Left lung (tissue), 10 donors: ENCODE results near the gene ITM2C. TPM values are rescaled to one million over a fixed set of nuclear protein-coding genes. Genes with fewer than 3 reads are reported as not detected.

ENCODE experiments used
- ATAC-seq: fragments of 200-7000 bp; cut with Tn5 transposase; one replicate; pipeline ENCODE4 v1.9.1; 2020; ENCODE audit warnings: moderate library complexity
- DNase-seq, 4 donors: peaks; one replicate each; pipeline ENCODE4 v3.0.0-alpha.2; 2013 to 2020
- H3K27ac ChIP-seq, 2 donors: fragments of 200-600 bp; sonication (generic) in 1 of 2; one replicate each; pipeline versions ENCODE4 v1.5.0 to v1.8.0; 2020 to 2021
- H3K27me3 ChIP-seq, 2 donors: fragments of 200-600 bp; sonication (generic) in 1 of 2; one replicate each; pipeline versions ENCODE4 v1.5.0 to v1.8.0; 2020 to 2021
- H3K36me3 ChIP-seq, 2 donors: fragments of 200-600 bp; sonication (generic) in 1 of 2; one replicate each; pipeline versions ENCODE4 v1.5.0 to v1.8.0; 2020 to 2021
- H3K4me1 ChIP-seq, 2 donors: fragments of 200-600 bp; one replicate each; pipeline ENCODE4 v1.8.0; 2021
- H3K4me3 ChIP-seq, 2 donors: fragments of 200-600 bp; sonication (generic) in 1 of 2; one replicate each; pipeline versions ENCODE4 v1.5.0 to v1.8.0; 2020 to 2021; ENCODE audit warnings: mild to moderate bottlenecking in 1 of 2
- H3K9me3 ChIP-seq, 2 donors: fragments of 200-600 bp; sonication (generic) in 1 of 2; one replicate each; pipeline versions ENCODE4 v1.5.0 to v1.8.0; 2020 to 2021
- intact Hi-C, 2 donors: fragments of 100-400 bp; cut with DNase I; formaldehyde crosslinking; loops; one replicate each; pipeline versions ENCODE4 v1.11.2 to v1.14.2; 2022
- polyA plus RNA-seq, 6 donors: library from polyadenylated mRNA; unstranded; fragments of 120-200 nt; gene quantifications; one replicate each; pipeline ENCODE4 v1.2.1, GENCODE V29; 2013; ENCODE audit not compliant: insufficient read length in 6 of 6
- total RNA-seq, 2 donors: library from RNA; stranded (reverse); fragmentation: NEBNext Ultra II Directional; extraction: Animal tissue kit (Norgen Biotek cat#: 25700); gene quantifications; one replicate each; pipeline ENCODE4 v1.2.1, GENCODE V29; 2021
- TF ChIP-seq, protein P1 (sequence below), 2 donors: fragments of 200-600 bp; sonication (generic) in 1 of 2; IDR thresholded peaks; one replicate each; pipeline versions ENCODE4 v1.5.0 to v1.8.0; 2021; ENCODE audit warnings: antibody characterized with exemption in 2 of 2
- donor health status: DM: no; HTN: yes; CAD: no.
- donor health status: DM: no; HTN: no; CAD: no.

ITM2C gene
- total and polyA plus RNA-seq, 8 donors: 32.0 to 356 (median 283) TPM

DNA sequence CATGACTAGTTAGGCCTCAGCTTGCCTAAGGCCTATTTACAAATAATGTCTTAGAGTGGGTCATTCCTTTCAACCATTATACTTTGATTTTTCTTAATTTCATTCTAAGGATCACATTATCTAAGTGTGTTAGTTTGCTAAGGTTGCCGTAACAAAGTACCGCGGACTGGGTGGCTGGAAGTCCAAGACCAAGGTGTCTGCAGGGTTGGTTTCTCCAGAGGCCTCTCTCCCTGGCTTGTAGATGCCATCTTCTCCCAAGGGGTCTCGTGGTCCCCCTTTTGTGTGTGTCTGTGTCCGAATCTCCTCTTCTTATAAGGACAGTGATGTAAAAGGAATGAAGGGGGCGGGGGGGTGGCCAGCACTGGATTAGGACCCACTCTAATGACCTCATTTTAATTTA is 18.4 kb upstream of the ITM2C start:
- no peaks in the 10 kb centered on the region for H3K36me3 ChIP-seq
- peaks cover 0 to 4% of the 10 kb centered on the region in 2 donors for H3K4me1 ChIP-seq
- H3K27ac ChIP-seq: no peak overlapping the region
- TF ChIP-seq, protein P1, sequence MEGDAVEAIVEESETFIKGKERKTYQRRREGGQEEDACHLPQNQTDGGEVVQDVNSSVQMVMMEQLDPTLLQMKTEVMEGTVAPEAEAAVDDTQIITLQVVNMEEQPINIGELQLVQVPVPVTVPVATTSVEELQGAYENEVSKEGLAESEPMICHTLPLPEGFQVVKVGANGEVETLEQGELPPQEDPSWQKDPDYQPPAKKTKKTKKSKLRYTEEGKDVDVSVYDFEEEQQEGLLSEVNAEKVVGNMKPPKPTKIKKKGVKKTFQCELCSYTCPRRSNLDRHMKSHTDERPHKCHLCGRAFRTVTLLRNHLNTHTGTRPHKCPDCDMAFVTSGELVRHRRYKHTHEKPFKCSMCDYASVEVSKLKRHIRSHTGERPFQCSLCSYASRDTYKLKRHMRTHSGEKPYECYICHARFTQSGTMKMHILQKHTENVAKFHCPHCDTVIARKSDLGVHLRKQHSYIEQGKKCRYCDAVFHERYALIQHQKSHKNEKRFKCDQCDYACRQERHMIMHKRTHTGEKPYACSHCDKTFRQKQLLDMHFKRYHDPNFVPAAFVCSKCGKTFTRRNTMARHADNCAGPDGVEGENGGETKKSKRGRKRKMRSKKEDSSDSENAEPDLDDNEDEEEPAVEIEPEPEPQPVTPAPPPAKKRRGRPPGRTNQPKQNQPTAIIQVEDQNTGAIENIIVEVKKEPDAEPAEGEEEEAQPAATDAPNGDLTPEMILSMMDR (IDR thresholded peaks at IDR 0.05): no peak
- intact Hi-C loops: no loop called here
- no peak overlapping the region for H3K4me3 ChIP-seq
- no peaks in the 10 kb centered on the region for H3K9me3 ChIP-seq
- peaks cover 0 to 30% of the 10 kb centered on the region in 2 donors for H3K27me3 ChIP-seq
- no peak for ATAC-seq
- no peak for DNase-seq

DNA sequence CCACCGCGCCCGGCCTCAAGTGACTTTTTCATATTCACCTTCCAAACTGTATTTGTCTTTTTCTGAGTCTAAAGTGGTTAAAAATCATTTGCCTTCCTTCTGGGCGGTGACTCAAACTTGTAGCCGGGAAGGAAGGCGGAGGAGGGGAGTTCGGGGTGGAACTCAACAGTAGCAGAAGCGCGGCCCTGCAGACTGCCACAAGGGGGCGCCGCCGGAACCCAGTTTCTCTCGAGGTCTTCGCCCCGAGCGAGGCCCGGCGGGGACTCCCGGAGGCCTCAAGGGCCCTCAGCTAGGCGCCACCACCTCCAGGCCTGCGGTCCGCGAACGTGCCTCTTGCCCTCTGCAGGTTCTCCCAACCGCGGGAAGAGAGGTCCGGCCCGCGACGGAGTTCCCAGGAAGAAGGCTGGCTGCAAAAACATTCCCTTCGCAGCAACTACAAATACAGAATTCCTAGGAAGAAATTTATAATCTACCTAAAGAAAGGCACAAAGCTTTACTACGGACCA is 16.8 kb upstream of the ITM2C start:
- Histone ChIP-seq H3K4me3 (no peak overlapping the region), H3K36me3 (no peaks in the 10 kb centered on the region), H3K27me3 (peaks cover 0 to 36% of the 10 kb centered on the region in 2 donors), H3K9me3 (no peaks in the 10 kb centered on the region), H3K4me1 (peaks cover 0 to 4% of the 10 kb centered on the region in 2 donors), H3K27ac (no peak overlapping the region)
- TF ChIP-seq, protein P1 (IDR thresholded peaks at IDR 0.05): peak; percentile 90
- DNase-seq (peak in 3 of 4 donors; percentile 82 to 96 (median 89)), ATAC-seq (peak; percentile 99)
- intact Hi-C loops: no loop called here

DNA sequence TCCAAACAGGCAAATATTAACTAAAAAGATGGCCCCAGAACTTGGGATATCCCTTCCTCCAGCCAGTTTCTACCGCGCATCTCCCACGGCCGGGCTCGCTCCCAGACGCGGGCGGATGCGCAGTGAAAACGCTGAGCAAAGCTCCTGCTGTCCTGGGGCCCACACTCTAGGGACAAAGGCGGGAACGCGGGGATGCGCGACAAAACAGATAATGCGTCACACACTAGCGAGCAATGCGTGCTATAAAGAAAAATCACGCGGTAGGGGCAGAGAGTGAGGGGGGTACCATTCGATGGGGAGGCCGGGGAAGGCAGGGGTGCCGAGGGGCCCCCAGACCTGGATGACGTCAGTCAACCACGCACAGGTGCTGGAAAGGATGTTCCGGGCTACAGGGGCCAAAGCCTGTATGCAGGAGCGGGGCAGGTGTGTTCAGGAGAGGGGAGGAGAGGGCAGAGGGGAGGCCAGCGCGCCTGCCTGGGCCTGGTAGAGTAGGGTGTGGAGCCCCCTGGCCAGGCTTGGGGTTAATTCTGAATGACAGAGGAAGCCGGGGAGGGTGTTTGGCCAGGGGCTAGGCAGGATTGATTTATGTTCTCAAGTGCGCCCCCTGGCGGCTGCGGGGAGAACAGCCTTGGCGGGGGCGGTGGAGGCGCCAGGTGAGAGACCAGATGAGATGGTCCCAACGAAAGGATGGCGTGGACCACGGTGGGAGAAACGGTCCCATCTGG is 14.9 kb upstream of the ITM2C start:
- TF ChIP-seq, protein P1 (IDR thresholded peaks at IDR 0.05): peak; percentile 85 to 92
- Histone ChIP-seq H3K27ac (no peak overlapping the region), H3K4me3 (no peak overlapping the region), H3K9me3 (no peaks in the 10 kb centered on the region), H3K36me3 (no peaks in the 10 kb centered on the region), H3K4me1 (peaks cover 0 to 4% of the 10 kb centered on the region in 2 donors), H3K27me3 (peaks cover 0 to 53% of the 10 kb centered on the region in 2 donors)
- DNase-seq (peak in 1 of 4 donors; percentile 92), ATAC-seq (peak; percentile 52)
- intact Hi-C loops: no loop called here

GRCh38 chr2:230850358-230850658 is 14.4 kb upstream of the ITM2C start:
- Histone ChIP-seq H3K4me1 (peaks cover 0 to 4% of the 10 kb centered on the region in 2 donors), H3K27ac (no peak overlapping the region), H3K27me3 (peaks cover 0 to 58% of the 10 kb centered on the region in 2 donors), H3K4me3 (no peak overlapping the region), H3K36me3 (no peaks in the 10 kb centered on the region), H3K9me3 (no peaks in the 10 kb centered on the region)
- intact Hi-C loops: no loop called here
- ATAC-seq (no peak), DNase-seq (no peak)
- TF ChIP-seq, protein P1 (IDR thresholded peaks at IDR 0.05): peak in 1 of 2 donors; percentile 40

DNA sequence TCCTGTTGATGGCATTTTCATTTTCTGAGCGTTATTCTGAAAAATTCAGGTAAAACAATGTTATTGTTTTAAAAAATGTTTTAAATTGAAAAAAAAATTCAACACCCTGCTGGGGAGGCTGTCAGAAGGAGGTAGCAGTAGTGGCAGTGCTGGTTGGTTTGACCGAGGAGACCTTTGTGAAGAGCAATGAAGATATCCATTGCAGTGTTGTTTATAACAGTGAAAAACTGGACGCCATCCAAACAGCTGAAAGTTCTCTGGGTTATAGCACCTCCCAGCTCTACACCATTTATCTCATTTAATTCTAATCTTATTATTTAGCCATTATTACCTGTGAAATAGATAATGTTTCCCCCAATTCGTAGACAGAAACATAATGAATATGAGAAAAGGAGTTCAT is 12.6 kb upstream of the ITM2C start:
- intact Hi-C loops: no loop called here

More for the DNA sequence above, 12.6 kb upstream of the ITM2C start:
- DNase-seq (no peak), ATAC-seq (no peak)
- Histone ChIP-seq H3K27ac (no peak overlapping the region), H3K4me1 (peaks cover 0 to 4% of the 10 kb centered on the region in 2 donors), H3K4me3 (no peak overlapping the region), H3K36me3 (no peaks in the 10 kb centered on the region), H3K27me3 (peaks cover 0 to 75% of the 10 kb centered on the region in 2 donors), H3K9me3 (no peaks in the 10 kb centered on the region)
- TF ChIP-seq, protein P1 (IDR thresholded peaks at IDR 0.05): no peak
